GM12878 (cell line): ENCODE measurements around the gene CIRBP. TPM values are rescaled to one million over a fixed set of nuclear protein-coding genes. Genes with fewer than 3 reads are reported as not detected.
A peak's percentile ranks its signal among the peaks of the same experiment; 100 is the strongest.

ENCODE experiments used
- CBFB ChIP-seq: IDR thresholded peaks from 2 replicates; pipeline ENCODE4 v1.6.1; 2016; ENCODE audit warnings: antibody characterized with exemption, low read depth
- CUX1 ChIP-seq: IDR thresholded peaks from 2 replicates; pipeline ENCODE4 v1.6.1; 2012; ENCODE audit warnings: improper control_type of control experiment, low read depth, low read length; ENCODE audit not compliant: insufficient replicate concordance
- EP300 ChIP-seq, 2 experiments: fragments of 150-350 bp in 1 of 2; IDR thresholded peaks; 2 replicates each; pipeline ENCODE4 v1.6.1; 2011 to 2012; ENCODE audit warnings: low read depth in 2 of 2, low read length in 2 of 2, borderline replicate concordance in 1 of 2, improper control_type of control experiment in 1 of 2, inconsistent platforms in 1 of 2; ENCODE audit not compliant: control insufficient read depth in 1 of 2
- ESRRA ChIP-seq: IDR thresholded peaks from 2 replicates; pipeline ENCODE4 v1.6.1; 2012; ENCODE audit warnings: mild to moderate bottlenecking, low read length, improper control_type of control experiment
- GABPA ChIP-seq: IDR thresholded peaks from 2 replicates; pipeline ENCODE4 v1.6.1; 2014; ENCODE audit warnings: antibody characterized with exemption, low read depth, mild to moderate bottlenecking, inconsistent platforms
- GATAD2B ChIP-seq: fragments of 450-650 bp; conservative IDR thresholded peaks from 2 replicates; pipeline ENCODE4 v1.6.1; 2017; ENCODE audit warnings: low read depth, mild to moderate bottlenecking, moderate library complexity
- HCFC1 ChIP-seq: fragments of 150-350 bp; IDR thresholded peaks from 2 replicates; pipeline ENCODE4 v1.6.1; 2014; ENCODE audit warnings: low read length
- JUNB ChIP-seq: IDR thresholded peaks from 2 replicates; pipeline ENCODE4 v1.6.1; 2016; ENCODE audit warnings: antibody characterized with exemption, mild to moderate bottlenecking
- NR2F1 ChIP-seq: fragments of 450-650 bp; conservative IDR thresholded peaks from 2 replicates; pipeline ENCODE4 v1.6.1; 2017; ENCODE audit warnings: mild to moderate bottlenecking
- YBX1 ChIP-seq: fragments of 450-650 bp; IDR thresholded peaks from 2 replicates; pipeline ENCODE4 v1.6.1; 2016; ENCODE audit warnings: antibody characterized with exemption
- YY1 ChIP-seq: IDR thresholded peaks from 2 replicates; pipeline ENCODE4 v1.6.1; 2011; ENCODE audit warnings: low read depth, mild to moderate bottlenecking, low read length
- ZNF274 ChIP-seq: IDR thresholded peaks from one replicate; pipeline ENCODE4 v1.8.0; 2011; ENCODE audit not compliant: insufficient read length, insufficient read depth
- polyA plus RNA-seq, 11 experiments: library from polyadenylated mRNA; depleted of rRNA in 4 of 11; unstranded in 6 of 11; stranded (reverse) in 5 of 11; fragments of >200 nt; fragmentation: Nextera tagmentation in 4 of 11; fragmentation: Illumina TruSeq in 1 of 11; extraction: Ambion mirVana in 4 of 11; extraction: Trizol in 1 of 11; gene quantifications; 1 replicate in 1 of 11; 2 replicates in 10 of 11; pipeline versions ENCODE4 v1.2.1 to v1.2.3, GENCODE V29; 2011 to 2016; ENCODE audit warnings: inconsistent platforms in 2 of 11, missing spikeins in 2 of 11, low read depth in 1 of 11
- total RNA-seq, 4 experiments: library from RNA; depleted of rRNA in 3 of 4; stranded (reverse); fragments of >200 nt in 3 of 4; fragmentation: Illumina TruSeq in 1 of 4; extraction: Trizol in 1 of 4; gene quantifications; 2 replicates each; pipeline versions ENCODE4 v1.2.1 to v1.2.3, GENCODE V29; 2013 to 2021
- TF ChIP-seq, protein P1 (sequence below): IDR thresholded peaks from 2 replicates; pipeline ENCODE4 v1.6.1; 2012; ENCODE audit warnings: low read length, inconsistent platforms

CIRBP gene
- total and polyA plus RNA-seq, 10 of the 15 experiments (the other 5 are each of a cell fraction or from before 2014, with no cell fraction given) = 27.6 to 335 (median 229) TPM

- no peak for TF ChIP-seq CUX1
- peak; percentile 50 for TF ChIP-seq CBFB
- no peak; the same call in 1 of the 2 replicates for TF ChIP-seq YY1
- no peak for TF ChIP-seq YBX1
- no peak for TF ChIP-seq JUNB
- peak; percentile 29; the same call in 1 of the 2 replicates for TF ChIP-seq HCFC1
- TF ChIP-seq, protein P1, sequence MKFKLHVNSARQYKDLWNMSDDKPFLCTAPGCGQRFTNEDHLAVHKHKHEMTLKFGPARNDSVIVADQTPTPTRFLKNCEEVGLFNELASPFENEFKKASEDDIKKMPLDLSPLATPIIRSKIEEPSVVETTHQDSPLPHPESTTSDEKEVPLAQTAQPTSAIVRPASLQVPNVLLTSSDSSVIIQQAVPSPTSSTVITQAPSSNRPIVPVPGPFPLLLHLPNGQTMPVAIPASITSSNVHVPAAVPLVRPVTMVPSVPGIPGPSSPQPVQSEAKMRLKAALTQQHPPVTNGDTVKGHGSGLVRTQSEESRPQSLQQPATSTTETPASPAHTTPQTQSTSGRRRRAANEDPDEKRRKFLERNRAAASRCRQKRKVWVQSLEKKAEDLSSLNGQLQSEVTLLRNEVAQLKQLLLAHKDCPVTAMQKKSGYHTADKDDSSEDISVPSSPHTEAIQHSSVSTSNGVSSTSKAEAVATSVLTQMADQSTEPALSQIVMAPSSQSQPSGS = no peak
- TF ChIP-seq ZNF274 = no peak
- TF ChIP-seq NR2F1 = peak; percentile 85
- TF ChIP-seq ESRRA = no peak
- TF ChIP-seq GABPA = no peak
- TF ChIP-seq EP300 (IDR thresholded peaks at IDR 0.05; ENCODE audit: borderline replicate concordance in 1 of 2, control insufficient read depth in 1 of 2, low read depth in 2 of 2, low read length in 2 of 2) = no peak
- TF ChIP-seq GATAD2B = peak; percentile 99
Measured at GRCh38 chr19:1275260-1275975, 6.3 kb downstream of the CIRBP start, which contains the start of gene FAM174C (continued).
